GM19240 (cell line): Measurements from ENCODE around the gene CCDC138.

Source experiments
- DNase-seq: peaks from one replicate; pipeline ENCODE4 v3.0.0; 2011; ENCODE audit warnings: low spot score; ENCODE audit not compliant: insufficient read length

CCDC138 gene

DNA sequence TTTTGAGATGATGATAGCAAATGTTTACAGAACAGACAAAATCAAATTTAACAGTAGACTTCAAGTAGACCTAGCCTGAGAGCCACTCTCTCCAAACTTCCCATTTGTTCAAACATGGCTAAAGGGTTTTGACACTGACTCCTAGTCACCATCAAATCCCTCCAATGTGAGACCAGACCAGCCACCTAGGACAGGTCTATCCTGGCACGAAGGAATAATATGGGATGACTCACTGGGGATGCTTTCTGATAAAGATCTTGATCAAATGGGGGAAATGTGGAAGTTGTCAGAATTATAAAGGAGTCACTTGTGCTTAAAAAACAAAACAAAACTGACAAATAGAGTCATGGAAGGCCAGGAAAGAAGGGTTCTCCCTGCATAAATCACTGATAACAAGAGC lies 106.7 kb downstream of the CCDC138 start:
- no peak for DNase-seq

GRCh38 chr2:108894766-108895165 lies 108.2 kb downstream of the CCDC138 start:
- no peak for DNase-seq

GRCh38 chr2:108895188-108895587 lies 108.6 kb downstream of the CCDC138 start:
- no peak for DNase-seq

GRCh38 chr2:108896741-108897140 lies 110.2 kb downstream of the CCDC138 start:
- DNase-seq: no peak

DNA sequence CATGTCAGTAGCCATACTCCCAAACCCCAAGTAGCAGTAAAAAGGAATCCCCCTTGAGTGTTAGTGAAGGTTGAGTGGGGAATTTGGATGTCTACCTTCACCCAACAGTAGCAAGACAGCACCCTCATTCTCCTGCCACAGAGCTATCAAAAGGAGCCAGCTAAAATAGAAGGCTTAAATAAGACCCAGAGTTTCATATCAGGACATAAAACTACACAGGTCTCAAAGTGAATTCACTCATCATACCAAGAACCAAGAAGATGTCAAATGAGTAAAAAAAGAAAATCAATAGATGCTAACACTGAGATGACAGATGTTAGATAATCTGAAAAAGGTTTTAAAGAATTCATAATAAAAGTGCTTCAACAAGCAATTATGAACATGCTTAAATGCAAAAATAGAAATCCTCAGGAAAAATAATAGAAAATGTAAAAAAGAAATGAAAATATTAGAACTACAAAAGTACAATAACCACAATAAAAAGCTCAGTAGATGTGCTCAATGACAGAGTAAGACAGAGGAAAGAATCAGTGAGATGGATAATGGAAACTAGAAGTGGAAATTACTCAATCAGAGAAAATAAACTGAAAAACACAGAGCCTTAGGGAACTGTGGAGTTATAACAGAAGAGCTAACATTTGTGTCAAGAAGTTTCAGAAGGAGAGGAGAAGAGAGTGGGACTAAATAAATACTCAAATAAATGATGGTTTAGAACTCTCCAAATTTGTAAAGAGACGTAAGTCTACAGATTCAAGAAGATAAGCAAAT lies 111.9 kb downstream of the CCDC138 start:
- DNase-seq: no peak

DNA sequence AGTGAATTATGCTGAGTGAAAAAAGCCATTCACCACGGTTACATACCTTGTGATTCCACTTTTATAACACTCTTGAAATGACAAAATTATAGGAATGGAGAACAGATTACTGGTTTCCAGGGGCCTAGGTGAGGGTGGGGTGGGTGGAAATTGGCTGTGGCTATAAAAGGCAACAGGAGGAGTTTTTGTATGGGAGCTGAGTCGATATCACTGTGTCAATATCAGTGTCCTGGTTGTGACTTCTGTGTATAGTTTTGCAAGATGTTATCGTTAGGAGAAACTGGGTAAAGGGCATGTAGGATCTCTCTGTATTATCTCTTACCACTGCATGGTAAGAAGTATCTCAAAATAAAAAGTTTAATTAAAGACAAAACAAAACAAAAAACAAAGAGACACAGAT lies 118.1 kb downstream of the CCDC138 start:
- DNase-seq: no peak

DNA sequence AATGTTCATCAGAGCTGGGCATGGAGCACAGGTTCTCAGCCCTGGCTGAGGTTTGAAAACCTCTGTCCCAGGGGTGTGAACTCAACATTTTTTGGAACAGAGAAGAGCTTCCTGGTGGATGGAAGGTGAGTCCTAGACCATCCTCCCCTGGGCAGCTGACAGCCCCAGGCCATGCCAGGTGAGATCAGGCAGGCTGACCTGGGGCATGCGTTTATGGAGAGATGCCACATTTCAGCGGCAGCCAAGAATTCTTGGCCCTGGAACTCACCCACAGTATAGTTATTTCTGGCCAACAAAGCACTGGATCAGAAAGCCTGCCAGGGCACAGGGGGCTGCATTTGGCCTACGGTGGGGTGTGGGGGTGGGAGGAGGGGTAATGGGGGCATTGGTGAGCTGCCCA lies 118.6 kb downstream of the CCDC138 start:
- no peak for DNase-seq

- no peak for DNase-seq
These were observed 119.3 kb downstream of the CCDC138 start for GRCh38 chr2:108905906-108906305.

- DNase-seq: no peak
These were observed 120.0 kb downstream of the CCDC138 start for GRCh38 chr2:108906403-108907077.

DNA sequence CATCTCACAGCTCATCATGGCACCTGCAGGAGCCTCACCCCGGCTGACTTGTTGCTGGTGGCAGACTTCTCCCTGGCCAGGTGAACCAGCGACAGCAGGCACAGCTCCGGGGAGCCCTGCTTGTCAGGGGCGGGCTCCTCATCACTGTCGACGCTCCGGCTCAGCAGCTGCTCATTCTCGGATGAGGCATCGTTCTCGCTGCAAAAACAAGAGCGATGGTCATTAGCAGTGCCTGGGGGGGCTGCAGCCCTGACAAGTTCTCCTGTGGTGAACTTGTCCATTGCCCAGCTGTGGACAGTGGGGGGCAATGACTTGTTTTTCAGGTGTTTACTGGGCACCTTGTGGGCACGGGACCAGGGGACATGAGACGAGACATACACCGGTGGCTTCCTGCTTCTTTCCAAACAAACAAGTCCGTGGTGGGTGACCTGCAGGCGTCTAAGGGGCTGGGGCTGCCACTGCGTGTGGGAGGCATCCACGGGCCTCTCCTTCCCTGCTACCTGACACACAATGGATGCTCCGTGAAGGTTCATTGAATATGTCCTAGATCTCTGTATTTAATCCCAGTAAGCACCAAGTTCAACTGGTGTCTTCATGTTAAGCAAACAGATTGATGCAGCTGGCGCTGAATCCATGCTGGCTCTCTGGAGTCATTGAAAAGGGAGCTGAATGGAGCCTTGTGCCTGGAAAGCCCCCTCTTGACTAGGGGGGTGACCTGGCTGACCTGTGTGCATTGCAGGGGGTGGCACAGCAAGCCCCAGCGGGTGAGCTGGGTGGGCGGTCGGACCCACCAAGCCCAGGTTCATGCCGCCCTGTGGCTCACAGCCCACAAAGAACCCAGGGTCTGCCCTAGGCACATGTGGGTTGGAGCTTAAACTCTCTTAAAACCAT lies 121.5 kb downstream of the CCDC138 start:
- DNase-seq: no peak

GRCh38 chr2:108908713-108909070 lies 122.1 kb downstream of the CCDC138 start:
- DNase-seq: no peak

- no peak for DNase-seq
These were observed 122.8 kb downstream of the CCDC138 start for GRCh38 chr2:108909275-108909823.

- no peak for DNase-seq
These were observed 123.5 kb downstream of the CCDC138 start for GRCh38 chr2:108910011-108910431.

- DNase-seq: no peak
These were observed 124.2 kb downstream of the CCDC138 start for GRCh38 chr2:108910541-108911396.

DNA sequence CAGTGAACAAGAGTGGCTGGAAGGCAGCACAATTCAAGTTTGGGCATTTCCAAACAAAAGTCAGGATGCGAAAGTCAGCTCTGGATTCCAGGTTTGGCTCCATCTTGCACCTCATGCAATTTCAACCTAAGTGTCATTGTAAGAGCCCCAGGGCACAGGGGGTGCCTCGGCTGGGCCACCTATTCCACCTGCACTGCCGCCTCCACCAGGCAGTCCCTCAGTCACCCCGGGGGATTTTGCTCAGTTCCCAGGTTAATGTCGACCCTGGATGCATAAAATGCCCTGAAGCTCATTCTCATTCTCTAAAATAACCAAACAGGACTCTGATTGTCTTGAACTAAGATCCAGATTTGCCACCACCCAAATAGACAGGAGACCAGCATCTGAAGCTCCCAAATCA lies 124.8 kb downstream of the CCDC138 start:
- DNase-seq: no peak

DNA sequence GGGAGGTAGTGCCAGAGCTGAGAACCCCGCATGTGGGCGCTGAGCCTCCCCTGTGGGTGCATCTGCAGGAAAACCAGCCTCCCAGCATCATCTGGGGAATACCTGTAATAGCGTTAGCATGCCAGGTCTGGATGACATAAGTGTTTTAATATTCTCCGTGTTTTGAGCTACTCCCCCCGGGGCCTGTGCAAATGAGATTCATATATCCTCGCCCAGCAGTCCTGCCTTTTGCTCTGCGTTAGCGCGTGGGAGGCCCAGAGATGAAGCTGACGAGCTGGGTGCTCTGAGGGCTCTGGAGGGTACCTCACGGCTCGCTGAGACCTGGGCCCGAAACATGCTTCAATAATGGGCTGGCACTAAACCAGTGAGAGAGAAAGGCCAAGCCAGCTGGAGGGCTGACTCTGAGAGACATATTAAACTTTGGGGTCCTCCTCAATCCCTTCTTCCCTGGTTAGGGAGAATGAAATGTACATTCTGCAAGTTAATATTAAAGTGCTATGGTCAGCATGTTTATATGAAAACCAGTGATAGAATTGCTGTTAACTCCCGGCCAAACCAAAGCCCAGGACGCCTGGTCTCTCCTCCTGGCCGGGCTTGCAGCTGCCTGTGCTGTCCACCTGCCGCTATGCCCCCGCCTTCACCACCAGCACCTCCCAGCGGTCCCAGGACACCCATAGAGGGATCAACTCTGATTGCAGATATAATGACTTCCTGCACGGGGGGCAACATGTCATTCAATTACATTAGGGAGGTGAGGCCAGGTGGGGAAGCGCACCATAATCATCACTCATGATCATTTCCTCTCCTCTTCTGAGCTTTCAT lies 125.4 kb downstream of the CCDC138 start:
- DNase-seq: no peak

DNA sequence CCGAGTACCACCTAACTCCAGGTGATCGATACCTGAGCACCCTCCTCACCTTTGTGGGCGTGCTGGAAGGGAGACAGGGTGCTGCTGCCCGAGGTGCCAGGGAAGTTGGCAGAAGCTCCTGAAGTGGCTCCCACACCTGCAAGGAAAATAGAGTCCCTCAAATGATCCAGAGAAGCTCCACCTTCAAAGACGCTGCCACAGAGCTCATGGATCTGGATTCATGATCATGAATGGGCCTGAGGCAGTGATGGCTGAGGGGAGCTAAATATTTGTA lies 126.0 kb downstream of the CCDC138 start:
- DNase-seq: no peak

DNA sequence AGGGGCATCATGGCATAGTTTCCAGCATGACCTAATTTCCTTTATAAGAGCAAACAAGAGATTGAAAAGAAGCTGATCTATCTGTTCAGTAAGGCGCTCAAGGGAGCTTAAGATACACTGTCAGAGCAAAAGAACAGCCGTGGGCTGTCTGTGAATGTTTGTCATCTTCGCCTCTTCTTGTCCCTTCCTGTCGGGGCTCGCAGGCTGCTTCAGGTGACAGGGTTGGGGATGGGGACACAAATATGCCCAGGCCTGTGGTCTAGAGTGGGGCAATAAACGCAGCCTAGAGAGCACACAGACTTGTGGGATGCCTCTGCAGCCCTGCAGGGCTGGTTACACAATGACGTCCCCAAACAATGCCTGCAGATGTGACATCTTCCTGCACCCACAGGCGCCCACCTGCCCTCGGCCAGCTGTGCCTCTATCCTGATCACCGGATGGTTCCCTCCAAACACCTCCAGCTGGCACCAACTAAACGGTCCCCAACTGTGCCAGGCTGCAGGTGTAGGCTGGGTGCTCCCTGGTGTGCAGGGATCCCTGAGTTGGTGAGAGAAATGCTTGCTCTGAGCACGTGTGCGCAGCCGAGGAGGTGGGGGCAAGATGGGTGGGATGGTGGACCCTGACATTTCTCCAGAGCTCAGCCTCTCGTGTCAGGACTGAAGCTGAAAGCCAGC lies 129.7 kb downstream of the CCDC138 start:
- DNase-seq: no peak

- DNase-seq: no peak
These were observed 130.3 kb downstream of the CCDC138 start for GRCh38 chr2:108916796-108917421.
